HG02973 (cell line): ENCODE measurements around the gene FAM53B.

Experiments used
- ATAC-seq: cut with Tn5 transposase; IDR thresholded peaks from one replicate; pipeline ENCODE4 v1.9.1; 2021; ENCODE audit warnings: moderate library complexity; ENCODE audit not compliant: unreplicated experiment

FAM53B gene

DNA sequence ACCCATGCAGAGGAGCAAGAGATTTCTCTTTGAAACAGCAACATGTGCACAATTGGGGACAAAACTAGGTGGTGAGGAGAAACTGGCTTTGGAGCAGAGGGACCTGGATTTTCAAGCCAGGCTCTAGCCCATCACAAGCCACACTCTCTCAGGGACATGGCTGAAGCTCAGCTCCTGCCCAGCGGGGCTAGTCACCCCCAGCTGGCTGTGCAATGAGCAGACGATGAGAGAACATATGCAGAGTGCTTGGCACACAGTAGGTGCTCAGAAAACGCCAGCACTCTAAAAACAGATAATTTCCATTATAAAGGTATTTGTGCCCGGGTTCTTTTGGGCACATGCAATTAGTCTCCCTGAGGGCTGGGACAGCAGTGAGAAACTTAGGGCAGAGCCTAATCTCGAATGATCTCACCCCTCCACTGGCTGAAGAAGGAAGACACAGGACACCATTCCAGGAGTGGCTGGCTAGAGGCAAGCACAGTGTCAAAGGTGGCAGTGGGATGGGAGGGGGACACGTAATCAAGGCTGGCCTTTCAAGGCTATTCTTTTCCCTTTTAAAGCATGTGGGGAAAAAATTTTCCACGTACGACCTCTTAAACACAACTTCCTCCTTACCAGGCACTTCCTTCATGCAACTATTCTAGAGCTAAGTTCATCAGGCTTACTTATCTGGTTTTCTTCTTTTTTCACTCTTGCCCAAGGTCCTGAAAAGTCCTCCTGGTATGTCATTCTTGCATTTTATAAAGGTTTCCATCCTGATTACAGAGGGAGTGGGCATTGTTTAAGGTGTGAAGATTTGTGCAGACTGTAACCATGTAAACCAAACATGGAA lies 15.1 kb downstream of the FAM53B start:
- ATAC-seq: no peak

DNA sequence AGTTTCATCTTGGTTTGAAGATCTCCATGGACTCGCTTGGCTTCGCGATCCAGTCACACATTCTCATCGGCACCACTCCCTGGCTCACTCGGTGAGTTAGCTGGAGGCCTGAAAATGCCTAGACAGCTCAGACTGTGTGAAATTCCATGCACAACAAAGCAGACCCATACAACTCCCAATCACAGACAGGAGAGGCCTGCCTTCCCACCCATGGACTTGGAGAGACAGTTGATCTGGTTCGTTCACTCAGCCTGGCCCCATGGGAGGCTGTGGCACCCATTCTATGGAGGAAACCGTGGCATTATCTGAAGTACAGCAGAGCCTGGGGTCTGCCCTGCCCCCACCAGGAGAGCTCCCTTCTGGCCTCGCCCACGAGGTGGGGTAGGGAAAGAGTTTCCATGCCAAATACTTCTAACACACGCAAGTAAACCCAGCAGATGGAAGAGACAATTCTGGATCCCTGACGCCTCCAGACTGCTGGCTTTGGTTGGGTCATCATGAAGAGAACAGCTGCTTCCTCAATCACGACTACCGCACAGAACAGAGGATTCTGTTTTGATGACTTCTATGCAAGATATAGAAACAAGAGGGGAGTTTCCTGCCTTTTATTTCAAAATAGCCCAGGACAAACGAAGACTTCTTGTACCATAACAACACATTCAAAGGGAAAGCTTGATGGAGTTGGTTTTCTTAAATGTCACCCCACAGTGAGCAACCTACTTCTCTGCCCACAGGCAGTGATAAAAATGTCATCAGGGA lies 15.9 kb downstream of the FAM53B start:
- ATAC-seq: no peak

DNA sequence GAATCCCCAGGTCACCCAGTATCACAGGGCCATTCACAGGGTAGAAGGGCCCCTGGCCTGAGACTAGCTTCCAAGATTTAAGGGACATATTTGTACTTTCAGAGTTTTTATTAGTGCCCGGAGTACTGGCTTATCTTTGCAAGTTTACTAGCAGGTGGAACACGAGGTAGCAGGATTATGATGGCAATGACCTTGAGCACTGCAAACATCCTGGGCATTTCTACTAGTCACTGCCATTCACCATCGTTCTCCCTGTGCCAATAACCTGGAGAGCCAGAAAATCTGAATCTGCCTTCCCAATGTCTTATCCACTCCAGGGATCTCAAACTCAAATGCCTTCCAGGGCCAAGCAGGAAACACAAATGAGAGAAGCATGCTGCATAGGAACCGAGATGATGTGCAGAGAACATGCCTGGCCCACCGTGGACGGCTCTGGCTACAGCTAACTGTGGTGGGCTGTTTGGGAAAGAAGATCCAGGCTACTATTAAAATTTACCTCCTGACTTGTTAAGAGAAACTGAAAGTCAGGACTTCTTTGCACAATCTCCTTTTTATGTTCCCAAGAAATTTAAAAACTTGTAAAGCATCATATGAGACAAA lies 16.7 kb downstream of the FAM53B start:
- ATAC-seq: no peak

DNA sequence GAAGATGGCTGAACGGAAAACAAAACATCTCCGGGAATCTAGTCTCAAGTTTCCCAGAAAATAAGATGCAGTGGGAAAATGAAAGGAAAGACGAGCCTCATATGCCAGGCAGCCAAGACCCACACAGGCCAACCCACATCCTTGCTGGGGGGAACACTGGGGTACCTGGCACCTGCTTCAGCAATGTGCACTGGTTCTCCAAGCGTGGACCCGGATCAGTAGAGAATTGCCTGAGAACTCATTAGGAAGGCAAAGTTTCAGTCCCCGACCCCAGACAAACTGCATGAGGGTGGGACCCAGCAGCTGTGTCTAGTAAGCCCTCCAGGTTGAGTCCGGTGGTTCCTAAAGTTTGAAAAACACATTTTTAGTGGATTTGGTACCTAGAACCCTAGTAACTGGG lies 18.4 kb downstream of the FAM53B start:
- no peak for ATAC-seq

DNA sequence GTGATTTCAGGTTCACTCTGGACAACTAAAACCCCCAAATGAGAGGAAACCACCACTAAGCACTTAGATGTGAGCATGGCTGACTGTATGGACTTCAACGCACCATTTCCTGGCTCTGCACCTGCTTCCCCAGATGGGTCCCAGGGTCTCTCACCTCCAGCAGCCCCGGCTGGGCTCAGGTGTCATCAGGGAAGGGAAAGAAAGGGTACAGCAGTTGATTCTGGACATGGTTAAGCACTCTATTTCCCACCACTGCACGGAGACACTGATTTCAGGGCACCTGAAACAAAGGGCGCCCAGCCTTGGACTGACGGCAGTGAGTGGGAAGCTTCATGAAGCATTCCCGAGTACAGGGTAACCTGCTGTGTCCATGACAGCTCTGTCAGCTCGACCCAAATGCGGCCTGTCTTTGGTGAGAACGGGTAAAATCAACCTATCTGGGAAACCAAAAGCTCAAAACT lies 19.0 kb downstream of the FAM53B start:
- ATAC-seq: no peak

DNA sequence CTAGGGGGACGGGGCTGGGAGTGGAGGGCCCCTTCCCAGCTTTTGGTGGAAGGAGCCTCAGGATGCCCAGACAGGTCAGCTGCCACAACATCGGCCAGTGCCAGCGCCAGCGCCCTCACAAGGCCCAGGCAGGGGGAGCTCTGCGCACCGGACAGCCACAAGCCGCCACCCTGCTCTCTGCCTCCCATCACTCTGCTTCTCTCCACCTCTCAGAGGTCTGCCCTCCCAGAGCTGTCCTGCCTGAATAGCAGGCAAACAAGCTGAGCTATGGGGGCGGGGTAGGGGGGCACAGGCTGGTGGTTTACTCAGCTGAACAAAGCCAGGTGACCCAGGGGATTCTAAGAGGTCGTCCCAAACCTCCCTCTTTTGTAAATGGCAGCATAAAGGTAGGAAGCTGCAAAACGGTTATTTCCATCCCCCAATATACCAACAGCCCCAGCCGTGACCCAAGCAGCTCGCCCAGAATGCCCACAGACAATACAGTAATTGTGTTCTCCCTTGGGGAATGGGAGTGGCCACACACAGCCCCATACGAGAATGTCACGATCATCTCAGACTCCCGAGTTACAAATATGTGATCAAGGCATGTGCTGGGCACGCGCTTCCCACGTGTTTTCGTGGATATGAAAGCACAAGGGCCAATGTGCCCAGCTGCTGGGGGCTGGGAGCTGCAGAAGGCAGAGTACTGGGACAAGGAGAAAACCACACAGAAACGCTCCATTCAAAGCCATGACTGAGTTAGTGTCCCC lies 19.7 kb downstream of the FAM53B start:
- no peak for ATAC-seq

DNA sequence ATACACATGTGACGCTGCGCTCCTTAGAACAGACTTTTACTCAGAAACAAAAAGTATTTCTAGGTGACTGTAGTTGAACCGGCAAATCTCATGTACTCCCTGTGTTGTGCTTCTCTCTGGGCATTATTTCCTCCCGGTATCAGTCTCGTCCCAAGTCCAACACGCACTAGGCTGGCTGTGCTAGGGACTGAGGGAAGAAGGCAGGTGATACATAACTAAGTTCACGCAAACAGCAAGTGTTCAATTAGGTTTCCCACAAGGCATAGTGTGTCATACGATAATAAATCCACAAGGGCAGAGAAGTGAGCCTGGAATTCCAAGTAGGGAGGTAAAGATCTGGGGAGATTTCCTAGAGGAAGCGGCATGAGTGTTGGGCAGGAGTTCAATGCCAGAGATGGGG lies 20.4 kb downstream of the FAM53B start:
- ATAC-seq: no peak

DNA sequence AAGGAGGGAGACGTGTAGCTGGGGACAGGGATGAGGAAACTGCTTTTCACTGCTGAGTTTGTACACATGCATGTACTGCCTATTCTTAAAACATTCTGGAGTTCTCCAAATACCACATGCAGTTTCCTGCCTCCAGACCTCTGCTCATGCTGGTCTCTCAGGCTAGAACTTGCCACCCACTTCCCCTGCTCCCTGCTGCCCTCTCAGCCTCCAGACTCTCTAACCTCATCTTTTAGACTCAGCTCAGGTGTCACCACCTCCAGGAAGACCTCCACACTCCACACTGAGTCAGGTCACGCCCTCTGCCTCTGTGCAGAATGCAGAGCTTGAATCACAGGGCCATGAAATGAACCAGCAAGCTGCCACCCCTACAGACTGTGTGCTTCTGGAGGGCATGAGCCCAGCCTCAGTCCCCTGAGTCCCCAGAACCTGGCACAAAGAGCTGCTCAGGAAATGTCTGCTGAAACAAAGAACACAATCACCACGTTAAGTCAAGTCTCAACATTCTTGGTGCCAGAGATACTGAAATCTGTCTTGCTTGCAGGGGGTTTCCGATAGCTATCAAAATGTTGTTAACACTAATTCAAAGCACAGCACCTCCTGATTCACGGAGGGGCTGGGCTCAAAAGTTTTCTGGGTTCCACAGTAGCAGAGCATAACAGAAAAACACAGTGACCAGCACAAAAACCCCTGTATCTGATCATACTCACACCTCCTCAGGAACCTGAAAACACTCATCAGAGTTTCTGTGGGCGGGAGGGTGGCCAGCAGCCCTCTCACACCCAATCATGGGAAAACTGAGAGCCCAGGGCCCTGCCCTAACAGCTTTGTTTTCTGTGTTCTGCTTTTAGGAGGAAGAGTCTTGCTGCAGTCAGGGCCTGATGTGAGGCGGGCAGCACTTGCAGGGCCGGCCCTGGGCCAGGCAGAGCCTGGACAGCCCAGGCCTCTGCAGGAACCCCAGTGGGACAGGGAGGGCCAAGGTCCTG lies 21.1 kb downstream of the FAM53B start:
- ATAC-seq: peak; percentile 62

DNA sequence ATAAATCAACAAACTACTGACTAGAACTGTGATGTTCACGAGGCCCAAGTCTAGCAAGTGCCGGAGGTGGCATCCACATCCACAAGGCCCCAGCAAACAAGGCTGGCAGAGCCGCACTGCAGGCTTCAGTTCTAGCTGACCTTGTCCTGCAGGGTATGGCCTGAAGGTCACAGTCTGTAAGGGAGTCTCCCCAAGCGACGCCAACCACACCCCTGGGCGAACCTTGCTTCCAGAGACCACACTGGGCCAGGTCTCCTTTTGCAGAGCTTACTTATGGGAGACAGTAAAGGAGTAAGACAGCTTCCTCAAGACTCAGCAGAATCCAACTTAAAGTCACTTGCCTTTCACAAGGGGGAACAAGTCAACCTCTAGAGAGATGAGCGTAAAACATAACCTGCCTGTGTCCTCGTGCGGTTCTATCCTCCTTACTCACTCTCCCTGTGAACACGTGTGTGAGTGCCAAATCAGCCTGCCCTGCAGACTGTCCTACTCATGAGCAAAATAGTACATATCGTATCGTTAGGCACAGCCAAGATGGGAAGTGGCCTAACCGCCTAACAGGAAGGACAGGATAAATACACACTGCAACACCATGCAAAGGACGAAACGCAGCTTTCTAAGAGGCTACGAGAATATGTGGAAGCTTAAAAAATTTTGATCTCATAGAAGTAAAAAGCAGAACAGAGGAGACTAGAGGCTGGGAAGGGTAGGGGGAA lies 22.7 kb downstream of the FAM53B start:
- ATAC-seq: no peak

DNA sequence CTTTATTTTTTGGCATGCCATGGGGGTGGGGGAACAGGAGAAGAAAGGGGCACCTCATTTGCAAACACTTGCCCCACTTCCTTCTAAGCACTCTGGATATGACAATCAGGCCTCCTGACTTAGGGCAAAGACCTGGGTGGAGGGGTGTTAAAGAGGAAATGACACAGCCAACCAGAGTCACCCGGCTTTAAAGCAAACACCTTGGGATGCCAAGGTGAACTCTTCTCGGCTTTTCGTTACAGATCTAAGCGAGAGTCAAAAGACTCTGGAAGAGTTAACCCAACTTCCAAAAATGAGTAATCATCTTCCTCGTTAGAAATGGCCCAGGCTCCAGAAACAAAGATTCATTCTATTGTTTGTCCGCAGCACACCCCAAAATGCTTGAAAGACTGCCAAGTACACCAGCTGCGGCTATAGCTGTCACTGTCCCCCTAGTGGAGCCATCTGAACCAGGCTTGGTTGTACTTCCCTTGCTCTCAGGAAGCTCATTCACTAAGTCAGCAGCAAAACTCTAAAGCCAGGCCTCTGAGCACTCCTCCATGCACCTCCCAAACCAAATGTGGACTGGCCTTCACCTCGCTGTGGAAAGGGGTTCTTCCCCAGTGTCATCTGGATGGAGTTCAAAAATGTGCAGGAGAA lies 24.8 kb downstream of the FAM53B start:
- ATAC-seq: peak; percentile 33

DNA sequence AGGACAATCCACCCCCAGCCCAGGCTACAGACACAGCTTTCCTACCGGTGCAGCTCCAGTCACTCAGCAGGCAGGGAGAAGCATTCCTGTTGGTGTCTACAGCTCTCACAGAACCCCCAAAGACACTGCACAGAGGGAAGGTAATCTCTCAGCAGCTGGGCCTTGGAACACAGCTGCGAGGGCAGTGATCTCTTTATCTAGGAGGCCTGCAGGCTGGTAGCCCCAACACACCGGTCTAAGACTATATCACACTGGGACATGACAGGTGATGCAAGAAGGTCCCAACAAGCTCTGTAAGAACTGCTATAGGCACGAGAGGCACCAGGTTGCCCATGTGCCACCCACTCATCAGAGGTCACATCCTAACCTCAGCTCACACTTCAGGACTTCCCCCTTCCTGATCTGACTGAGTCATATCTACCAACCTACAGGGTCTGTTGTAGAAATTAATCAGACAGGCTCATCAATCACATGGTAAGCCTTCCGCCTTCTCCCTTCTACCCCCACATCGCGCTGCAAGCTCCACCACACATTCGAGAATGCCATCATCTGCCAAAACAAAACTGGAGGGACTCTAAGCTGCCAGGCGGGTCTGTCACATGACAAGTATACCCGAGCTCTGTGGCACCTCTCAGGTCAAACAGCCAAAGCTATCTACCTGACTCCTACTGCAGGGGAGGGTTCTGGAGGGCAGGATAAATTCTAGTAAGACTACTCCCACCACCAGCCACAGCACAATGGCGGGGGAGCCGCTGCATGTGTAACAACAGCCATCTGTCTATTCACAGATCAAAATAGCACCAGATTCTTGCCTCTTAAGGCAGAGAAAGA lies 26.1 kb downstream of the FAM53B start:
- ATAC-seq: peak; percentile 45

DNA sequence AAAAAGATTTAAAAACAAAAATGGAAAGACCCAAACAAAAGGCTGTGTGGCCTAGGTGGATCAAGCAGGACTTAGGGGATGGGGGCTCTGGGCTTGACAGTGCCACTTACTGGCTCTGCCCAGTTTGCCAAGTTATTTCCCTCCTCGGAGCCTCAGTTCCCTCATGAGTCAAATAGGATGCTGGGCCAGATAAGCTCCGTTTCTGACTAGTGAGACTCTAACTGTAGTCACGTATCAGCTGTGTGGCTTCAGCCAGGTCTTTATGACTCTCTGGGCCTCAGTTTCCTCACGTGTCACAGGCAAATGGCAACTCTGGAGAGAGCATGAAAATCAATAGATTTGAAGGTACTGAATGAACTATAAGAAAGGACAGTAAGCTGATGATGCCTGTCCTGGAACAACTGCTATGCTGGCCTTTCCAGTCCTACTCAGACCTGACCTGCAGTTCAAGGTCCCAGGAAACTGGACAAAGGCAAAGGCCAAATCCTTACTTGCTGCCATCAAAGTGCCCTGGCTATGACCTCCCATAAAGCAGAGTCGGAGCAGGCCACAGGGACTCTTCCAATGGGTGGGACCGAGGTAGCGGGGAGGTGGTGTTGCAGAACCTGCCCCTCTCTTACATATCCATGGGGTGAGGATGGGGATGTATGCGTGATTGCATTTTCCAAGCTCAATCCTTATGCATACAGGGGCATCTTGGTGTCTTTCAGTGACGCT lies 27.0 kb downstream of the FAM53B start:
- ATAC-seq: no peak

DNA sequence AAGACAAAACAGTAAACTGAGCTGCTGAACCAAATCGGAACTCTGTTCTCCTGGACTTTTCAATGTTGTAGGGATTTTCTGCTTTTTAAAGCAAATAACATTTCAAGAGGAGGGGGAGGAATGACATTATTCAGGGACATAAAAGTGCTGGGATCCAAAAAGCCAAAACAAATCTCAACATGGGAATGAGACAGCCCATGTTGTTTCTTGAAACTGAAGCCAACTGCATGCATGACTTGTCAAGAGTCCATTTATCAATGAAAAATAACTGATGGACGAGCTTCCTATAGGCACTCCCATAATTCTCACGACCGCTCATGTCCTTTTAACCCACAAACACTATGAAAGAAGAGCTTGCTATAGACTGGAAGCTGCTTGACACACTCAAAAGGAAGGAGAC lies 27.8 kb downstream of the FAM53B start:
- ATAC-seq: no peak

DNA sequence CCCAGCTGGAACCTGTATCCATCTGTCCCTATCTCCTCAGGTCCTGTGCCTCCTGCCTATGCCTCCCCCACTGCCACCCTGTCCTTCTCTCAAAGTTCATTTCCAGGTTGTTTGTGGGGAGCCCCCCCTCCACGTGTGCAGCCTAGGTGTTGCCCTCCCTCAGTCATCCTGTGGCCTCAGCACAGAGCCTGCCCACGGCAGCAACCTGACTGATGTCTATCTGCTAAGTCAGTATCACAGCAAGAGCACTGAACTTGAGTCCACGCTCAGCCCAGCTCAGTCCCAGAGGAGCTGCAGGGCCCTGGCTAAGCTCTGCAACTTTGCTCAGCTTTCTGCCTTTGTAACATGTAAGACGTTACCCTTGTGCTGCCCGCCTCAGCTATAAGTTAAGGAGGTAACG lies 28.7 kb downstream of the FAM53B start:
- no peak for ATAC-seq

DNA sequence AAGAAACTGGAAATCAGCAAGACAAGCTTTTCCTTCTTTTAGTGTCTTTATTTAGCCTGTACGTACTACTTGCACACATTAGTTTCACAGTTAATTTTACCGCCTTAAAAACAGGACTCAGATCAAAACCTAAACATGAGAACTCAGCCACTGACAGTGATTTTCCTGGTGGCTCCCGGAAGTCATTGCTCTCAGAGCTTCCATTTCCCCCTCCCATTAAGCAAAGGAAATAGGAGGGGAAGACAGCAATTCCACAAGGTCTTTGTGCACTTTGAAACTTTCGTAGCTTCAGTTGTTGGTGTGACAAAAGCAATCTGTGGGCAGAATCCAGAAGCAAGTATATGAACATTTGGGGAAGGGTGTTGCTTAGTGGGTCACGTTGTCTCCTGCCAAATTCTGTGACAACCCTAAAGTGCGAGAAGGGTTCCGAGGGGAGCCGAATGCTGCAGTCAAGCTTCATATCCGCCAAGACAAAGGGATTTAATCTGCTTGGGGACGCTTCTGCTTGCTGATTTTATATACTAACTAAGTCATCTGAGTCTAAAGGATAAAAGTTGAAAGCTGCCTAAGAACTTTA lies 30.4 kb downstream of the FAM53B start:
- ATAC-seq: no peak

DNA sequence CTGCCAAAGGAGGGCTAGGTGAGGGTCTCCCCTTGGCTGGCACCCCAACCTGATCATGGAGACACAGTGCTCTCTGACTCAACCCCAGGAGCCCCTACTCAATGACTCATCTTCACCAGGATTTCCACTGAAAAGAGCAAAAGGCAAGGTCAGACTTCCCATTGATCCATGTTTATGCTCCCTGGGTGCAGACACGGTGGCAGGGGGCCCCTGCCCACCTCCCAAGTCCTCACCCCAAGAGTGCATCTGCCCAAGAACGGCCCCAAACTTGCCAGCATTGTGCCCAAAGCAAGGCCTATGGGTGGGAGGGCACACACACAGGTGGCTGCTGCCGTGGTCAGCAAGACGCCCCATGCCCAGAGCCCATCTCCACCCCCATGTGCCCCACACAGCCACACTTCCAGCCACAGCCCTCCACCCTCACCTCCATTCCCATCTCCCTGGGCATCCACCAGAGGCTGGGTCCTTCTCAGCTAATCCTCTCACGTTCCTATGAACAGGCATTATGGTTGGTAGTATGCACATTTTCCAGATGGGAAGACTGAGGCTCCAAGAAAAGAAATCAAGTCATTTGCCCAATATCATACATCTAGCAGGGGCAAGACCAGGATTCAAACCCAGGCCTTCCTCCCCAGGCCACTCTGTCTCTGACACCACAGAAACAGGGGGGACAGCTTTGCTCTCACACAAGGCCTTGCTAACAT lies 31.3 kb downstream of the FAM53B start:
- ATAC-seq: no peak
